ENCODE results near the gene APOH. TPM values are rescaled to one million over a fixed set of nuclear protein-coding genes. Genes with fewer than 3 reads are reported as not detected.

The APOH gene, protein sequence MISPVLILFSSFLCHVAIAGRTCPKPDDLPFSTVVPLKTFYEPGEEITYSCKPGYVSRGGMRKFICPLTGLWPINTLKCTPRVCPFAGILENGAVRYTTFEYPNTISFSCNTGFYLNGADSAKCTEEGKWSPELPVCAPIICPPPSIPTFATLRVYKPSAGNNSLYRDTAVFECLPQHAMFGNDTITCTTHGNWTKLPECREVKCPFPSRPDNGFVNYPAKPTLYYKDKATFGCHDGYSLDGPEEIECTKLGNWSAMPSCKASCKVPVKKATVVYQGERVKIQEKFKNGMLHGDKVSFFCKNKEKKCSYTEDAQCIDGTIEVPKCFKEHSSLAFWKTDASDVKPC
- not detected for total RNA-seq

GRCh38 chr17:66228887-66229782 is at the start of gene APOH:
Gene APOH (minus strand): TSS chr17:66229415. CDS start chr17:66229379, 36 bp downstream.

GRCh38 chr17:66191593-66192377 is 37.4 kb downstream of the APOH start, which contains the start of gene CEP112:
Gene CEP112 (minus strand): TSS chr17:66192133.

Other genes starting within 250 kb of the APOH start
- gene CEP112, start 37.3 kb downstream of the APOH start, total RNA-seq = 1 to 10 TPM; 1.6 to 1.8 TPM
- 10 to 100 TPM; 83.9 to 89.7 TPM for gene PRKCA, start 73.2 kb upstream of the APOH start, total RNA-seq

Measured in activated naive CD4-positive, alpha-beta T cell treated with anti-CD3 and anti-CD28 coated beads, Interleukin-2, amount 10 ng/mL, durations not matched to agents 5 hours and 36 hours (primary cell).